CD4-positive, alpha-beta T cell treated with Interleukin-2 at 100 ng/mL for 4 hours (primary cell): Measurements from ENCODE around the gene SNX17.

Experiments
- DNase-seq: peaks from one replicate; pipeline ENCODE4 v3.0.0-alpha.2; 2020; ENCODE audit warnings: low spot score

SNX17 gene

GRCh38 chr2:27363933-27364332 is 6.5 kb upstream of the SNX17 start:
- no peak for DNase-seq

GRCh38 chr2:27369471-27370025 is 868 bp upstream of the SNX17 start:
- no peak for DNase-seq

GRCh38 chr2:27370816-27371620 is 602 bp downstream of the SNX17 start:
- no peak for DNase-seq

- no peak for DNase-seq
These were observed 2.5 kb downstream of the SNX17 start for GRCh38 chr2:27372937-27373336.

- no peak for DNase-seq
These were observed 3.2 kb downstream of the SNX17 start for GRCh38 chr2:27373567-27373966.

- no peak for DNase-seq
These were observed 5.2 kb downstream of the SNX17 start for GRCh38 chr2:27375513-27376099.

GRCh38 chr2:27376151-27376865 is 5.9 kb downstream of the SNX17 start:
- DNase-seq = no peak

GRCh38 chr2:27376866-27377617 is 6.6 kb downstream of the SNX17 start:
- DNase-seq = no peak

- DNase-seq = no peak
These were observed 7.2 kb downstream of the SNX17 start for GRCh38 chr2:27377618-27378095.

GRCh38 chr2:27378096-27378808 is 7.8 kb downstream of the SNX17 start:
- DNase-seq = no peak

GRCh38 chr2:27378809-27379290 is 8.4 kb downstream of the SNX17 start:
- no peak for DNase-seq

GRCh38 chr2:27379383-27379835 is 9.0 kb downstream of the SNX17 start:
- DNase-seq = no peak

GRCh38 chr2:27379836-27380625 is 9.6 kb downstream of the SNX17 start:
- peak; percentile 32 for DNase-seq

- peak; percentile 90 for DNase-seq
These were observed 10.5 kb downstream of the SNX17 start, which contains the start of gene ZNF513 for GRCh38 chr2:27380626-27381545. ZNF513 (minus strand) TSS chr2:27380734; CDS start chr2:27380526, 208 bp downstream.

- no peak for DNase-seq
These were observed 11.3 kb downstream of the SNX17 start for GRCh38 chr2:27381577-27382181.

GRCh38 chr2:27390822-27391679 is 20.6 kb downstream of the SNX17 start:
- peak; percentile 66 for DNase-seq

- no peak for DNase-seq
These were observed 22.8 kb downstream of the SNX17 start for GRCh38 chr2:27393225-27393624.
